ENCODE results near the gene ADAM17.

DNA sequence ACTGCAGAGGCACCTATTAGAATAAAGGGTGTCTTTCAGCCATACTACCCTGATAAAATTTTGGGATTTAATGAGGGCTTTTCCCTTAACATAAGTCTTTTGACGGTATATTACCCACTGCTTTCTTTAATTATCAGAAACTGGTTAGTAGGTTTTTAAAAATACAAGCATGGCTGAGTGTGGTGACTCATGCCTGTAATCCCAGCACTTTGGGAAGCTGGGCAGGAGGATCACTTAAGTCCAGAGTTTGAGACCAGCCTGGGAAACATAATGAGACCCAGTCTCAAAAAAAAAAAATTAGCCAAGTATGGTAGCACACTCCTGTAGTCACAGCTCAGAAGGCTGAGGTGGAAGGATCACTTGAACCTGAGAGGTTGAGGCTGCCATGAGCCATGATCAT is 116.1 kb downstream of the ADAM17 start:
- TF ChIP-seq GATA3 (IDR thresholded peaks at IDR 0.05; ENCODE audit: low read depth, low read length), result no peak
- TF ChIP-seq GATA2 (IDR thresholded peaks at IDR 0.05; ENCODE audit: low read depth, low read length), result no peak
